ENCODE results near the gene NOVA2.

The NOVA2 gene

GRCh38 chr19:45959517-45960025 is 14.1 kb downstream of the NOVA2 start:
- no peak for DNase-seq

DNA sequence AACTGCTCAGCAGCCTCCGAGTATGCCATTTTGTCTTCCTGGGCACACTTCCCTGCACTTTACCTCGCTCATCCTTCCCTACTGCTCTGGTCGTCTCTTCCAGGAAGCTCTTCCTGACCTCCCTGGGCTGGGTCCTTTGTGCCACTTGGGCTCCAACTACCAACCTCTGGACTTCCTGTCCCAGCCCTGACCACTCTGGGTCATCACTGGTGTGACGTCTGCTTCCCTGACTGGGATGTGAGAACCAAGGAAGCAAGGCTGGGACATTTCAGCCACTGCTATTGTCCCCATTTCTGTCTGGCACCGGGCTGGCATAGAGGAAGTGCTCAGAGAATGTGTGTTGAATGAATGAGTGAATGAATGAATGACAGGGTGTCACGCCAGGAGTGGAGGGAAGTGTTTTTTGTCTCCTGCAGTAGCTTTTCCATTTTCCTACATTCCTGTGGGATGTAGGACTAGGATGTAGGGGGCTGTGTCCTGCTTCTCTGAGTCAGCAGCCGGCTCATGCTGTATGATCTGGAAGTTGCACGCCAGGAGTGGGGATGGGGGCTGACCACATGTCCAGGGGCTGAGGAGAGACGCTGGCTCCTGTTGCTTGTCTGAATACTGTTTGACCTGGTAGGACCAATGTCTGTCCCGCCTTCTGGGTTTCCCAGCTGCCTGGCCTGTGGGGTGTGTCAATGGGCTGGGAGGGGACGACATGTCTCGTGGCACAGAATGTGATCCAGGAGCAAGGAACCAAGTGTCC is 14.7 kb downstream of the NOVA2 start:
- DNase-seq: no peak

- DNase-seq: no peak
These were observed 15.3 kb downstream of the NOVA2 start for GRCh38 chr19:45958320-45958719.

GRCh38 chr19:45955905-45956608 is 17.6 kb downstream of the NOVA2 start:
- DNase-seq: no peak

- no peak for DNase-seq
These were observed 19.5 kb downstream of the NOVA2 start for GRCh38 chr19:45954156-45954555.

- DNase-seq: no peak
These were observed 20.0 kb downstream of the NOVA2 start for GRCh38 chr19:45953676-45954075.

- DNase-seq: no peak
These were observed 20.8 kb downstream of the NOVA2 start for GRCh38 chr19:45952686-45953505.

DNA sequence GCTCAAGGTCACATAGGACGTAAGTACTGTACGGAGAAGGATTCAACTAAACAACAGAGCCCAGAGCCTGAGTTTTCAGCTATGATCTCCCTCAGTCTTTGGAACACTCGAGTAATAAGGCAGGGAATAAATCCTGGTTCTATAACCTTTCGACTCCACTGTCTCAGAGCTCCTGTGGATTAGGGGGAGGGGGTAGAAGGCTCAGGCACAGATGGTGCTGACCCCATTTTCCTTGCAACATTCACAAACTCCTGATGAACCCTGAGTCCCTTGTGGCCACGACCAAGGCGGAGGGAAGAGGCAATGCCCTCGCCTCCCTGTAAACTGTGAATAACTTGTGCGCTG is 21.4 kb downstream of the NOVA2 start:
- no peak for DNase-seq

- DNase-seq: no peak
These were observed 25.7 kb downstream of the NOVA2 start for GRCh38 chr19:45947926-45948325.

DNA sequence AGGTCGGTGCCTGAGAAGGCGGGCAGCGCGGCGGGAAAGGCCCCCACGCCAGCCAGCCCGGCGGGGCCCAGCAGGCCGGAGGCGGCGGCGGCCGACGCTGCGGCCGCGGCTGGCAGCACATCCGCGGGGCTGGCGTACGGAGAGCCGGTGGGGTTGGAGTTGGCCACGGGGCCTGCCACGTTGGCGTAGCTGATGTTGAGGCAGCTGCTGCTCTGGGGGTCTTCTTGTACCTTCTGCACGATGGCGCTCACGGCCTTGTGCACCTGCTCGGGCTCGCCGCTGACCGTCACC is 33.2 kb downstream of the NOVA2 start:
- DNase-seq: no peak

DNA sequence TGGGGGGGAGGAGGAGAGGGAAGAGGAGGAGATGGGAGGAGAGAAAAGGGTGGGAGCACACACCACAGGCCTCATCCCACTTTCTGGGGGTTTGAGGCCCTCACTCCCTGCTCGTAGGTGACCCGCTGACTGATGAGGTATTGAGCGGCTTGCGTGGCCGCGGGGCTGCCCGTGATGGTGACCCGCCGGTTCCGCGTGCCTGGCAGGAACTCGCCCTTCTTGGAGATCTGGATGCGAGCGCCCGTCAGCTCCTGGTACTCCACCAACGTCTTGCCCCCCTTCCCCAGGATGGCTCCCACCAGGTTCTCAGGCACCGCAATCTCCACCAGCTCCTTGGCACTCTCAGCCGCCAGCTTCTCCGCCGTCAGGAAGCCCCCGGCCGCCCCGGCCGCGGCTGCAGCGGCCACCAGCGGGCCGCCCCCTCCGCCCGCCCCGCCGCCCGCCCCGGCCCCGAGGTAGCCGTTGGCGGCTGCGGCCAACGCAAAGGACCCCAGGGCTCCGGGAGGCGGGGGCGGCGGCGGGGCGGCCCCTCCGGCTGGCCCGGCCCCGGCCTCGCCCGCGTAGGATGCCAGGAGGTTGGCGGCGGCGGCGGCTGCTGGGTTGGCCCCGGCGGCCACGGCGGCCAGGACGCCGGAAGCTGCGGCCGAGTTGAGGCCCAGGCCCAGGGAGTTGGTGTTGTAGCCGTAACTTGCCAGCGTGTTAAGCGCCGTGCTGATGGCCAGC is 33.7 kb downstream of the NOVA2 start:
- no peak for DNase-seq

GRCh38 chr19:45938733-45939319 is 34.8 kb downstream of the NOVA2 start:
- DNase-seq: no peak

DNA sequence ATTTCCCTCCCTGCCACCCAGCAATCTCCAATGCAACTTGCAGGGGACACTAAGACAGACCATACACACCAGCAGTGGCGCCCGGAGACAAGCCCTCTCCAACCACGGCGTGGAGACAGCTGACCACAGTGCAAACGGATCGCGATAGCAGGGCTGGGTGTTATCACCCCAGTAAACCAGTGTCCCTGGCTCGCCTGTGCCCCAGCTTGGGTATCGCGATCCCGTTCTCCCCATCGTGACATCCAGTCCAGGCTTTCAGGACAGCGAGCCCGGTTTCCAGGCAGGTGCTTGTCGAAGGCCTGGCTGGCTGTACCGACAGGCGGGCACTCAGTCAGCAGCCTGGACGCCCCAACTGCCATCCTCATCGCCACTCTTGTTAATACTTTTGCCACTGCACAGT is 38.4 kb downstream of the NOVA2 start:
- DNase-seq: no peak

DNA sequence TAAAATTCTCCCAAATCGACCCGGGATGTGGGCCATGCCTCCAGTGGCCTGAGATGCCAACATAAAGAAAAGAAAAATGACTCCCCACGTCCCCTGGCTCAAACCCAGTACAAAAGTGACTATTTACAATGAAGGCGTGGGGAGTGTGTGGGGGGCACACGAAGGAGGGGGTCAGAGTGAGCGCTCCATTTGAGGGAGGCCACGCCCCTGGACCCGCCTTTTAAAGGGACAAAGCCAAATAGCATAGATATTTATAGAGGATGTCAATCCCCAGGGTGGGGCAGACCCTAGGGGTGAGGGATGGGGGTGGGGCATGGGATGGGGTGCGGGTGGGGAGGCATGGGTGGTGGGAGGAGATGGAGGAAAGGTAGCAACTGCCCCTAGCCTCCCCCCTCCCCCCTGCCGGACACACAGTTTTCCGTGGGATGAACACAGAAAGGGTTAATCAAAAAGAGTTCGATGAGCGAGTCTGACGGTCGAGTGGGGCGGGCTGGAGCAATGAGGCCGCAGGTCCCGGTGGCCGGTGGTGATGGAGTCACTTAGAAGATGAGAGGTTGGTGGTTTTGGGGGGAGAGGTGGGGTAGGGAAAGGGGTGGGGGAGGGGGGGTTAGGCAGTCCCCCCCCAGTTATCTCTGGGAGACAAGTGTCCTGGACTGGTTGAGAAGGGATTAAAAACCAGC is 39.0 kb downstream of the NOVA2 start:
- DNase-seq: no peak

DNA sequence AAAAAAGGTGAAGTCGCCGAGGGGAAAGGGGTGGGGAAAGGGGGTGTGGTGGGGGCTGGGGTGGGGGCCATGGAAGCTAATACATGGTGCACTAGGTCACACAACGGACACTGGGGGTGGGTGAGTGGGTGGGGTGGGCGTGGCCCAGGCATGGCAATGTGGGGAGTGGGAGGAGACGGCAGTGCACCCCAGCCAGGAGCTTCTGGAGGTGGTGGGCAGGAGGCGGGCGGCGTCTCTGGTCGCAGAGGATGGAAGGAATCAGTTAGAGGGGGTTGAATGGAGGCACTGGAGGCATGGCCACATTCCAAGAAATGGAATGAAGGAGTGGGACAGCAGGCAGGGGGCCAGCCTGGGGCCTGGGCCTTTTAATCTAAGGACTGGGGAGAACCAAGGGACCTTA is 39.9 kb downstream of the NOVA2 start:
- DNase-seq: no peak

- no peak for DNase-seq
These were observed 42.6 kb downstream of the NOVA2 start for GRCh38 chr19:45931055-45931454.

DNA sequence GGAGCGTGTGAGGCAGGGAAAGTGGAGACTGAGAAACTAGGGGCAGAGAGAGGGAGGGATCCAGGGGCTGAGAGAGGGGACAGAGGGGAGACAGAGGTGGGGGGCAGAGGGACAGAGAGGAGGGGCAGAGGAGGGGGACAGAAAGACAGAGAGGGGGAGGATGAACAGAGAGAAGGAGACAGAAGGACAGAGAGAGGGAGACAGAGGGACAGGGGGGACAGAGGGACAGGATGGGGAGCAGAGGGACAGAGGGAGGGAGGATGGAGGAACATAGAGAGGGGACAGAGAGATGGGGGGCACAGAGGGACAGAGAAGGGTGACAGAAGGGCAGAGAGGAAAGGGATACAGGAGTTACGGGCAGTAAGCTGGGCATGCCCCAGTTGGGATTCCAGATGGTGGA is 44.4 kb downstream of the NOVA2 start:
- no peak for DNase-seq

- peak; percentile 81 for DNase-seq
These were observed 46.0 kb downstream of the NOVA2 start for GRCh38 chr19:45927565-45928261.

DNA sequence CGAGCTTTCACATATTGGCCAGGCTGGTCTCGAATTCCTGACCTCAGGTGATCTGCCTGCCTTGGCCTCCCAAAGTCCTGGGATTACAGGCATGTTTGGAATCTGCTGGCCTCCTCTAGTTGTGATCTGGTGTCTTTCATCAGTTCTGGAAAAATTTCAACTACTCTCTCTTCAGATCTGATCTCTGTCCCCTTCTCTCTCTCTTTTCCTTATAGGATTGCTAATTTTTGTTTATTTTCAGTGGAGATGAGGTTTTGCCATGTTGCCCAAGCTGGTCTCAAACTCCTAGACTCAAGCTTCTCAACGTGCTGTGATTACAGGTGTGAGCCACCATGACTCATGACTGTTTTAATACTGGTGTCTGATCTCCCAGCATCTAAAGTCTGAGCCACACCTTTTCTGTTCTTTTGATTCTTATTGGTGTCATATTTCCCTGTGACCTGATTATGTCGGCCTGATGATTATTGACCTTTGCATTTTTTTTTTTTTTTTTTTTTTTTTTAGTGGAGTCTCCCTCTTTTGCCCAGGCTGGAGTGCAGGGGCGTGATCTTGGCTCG is 48.7 kb downstream of the NOVA2 start:
- DNase-seq: no peak

- DNase-seq: no peak
These were observed 51.4 kb downstream of the NOVA2 start for GRCh38 chr19:45922281-45922680.

DNA sequence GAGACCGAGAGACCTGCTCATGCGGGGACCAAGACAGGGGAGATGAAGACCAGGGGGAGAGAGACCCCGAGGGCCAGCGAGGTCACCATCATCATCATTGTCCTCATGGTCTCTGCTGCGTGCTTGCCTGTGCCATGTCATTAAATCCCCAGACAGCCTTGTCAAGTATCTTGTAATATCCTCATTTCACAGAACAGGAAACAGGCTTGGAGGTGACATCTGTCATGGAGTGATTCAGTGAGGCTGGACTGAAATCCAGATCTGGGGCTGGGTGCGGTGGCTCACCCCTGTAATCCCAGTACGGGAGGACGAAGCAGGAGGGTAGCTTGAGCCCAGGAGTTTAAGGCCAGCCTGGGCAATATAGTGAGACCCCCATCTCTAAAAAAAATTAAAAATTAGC is 53.2 kb downstream of the NOVA2 start:
- no peak for DNase-seq

Measured in effector CD8-positive, alpha-beta T cell (primary cell).